ENCODE results near the gene SLC4A5. TPM values are rescaled to one million over a fixed set of nuclear protein-coding genes. Genes with fewer than 3 reads are reported as not detected.

SLC4A5 gene, protein sequence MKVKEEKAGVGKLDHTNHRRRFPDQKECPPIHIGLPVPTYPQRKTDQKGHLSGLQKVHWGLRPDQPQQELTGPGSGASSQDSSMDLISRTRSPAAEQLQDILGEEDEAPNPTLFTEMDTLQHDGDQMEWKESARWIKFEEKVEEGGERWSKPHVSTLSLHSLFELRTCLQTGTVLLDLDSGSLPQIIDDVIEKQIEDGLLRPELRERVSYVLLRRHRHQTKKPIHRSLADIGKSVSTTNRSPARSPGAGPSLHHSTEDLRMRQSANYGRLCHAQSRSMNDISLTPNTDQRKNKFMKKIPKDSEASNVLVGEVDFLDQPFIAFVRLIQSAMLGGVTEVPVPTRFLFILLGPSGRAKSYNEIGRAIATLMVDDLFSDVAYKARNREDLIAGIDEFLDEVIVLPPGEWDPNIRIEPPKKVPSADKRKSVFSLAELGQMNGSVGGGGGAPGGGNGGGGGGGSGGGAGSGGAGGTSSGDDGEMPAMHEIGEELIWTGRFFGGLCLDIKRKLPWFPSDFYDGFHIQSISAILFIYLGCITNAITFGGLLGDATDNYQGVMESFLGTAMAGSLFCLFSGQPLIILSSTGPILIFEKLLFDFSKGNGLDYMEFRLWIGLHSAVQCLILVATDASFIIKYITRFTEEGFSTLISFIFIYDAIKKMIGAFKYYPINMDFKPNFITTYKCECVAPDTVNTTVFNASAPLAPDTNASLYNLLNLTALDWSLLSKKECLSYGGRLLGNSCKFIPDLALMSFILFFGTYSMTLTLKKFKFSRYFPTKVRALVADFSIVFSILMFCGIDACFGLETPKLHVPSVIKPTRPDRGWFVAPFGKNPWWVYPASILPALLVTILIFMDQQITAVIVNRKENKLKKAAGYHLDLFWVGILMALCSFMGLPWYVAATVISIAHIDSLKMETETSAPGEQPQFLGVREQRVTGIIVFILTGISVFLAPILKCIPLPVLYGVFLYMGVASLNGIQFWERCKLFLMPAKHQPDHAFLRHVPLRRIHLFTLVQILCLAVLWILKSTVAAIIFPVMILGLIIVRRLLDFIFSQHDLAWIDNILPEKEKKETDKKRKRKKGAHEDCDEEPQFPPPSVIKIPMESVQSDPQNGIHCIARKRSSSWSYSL
- polyA plus RNA-seq (2013, experiment 1 of 2): 1.2 TPM
- 1.1 TPM for polyA plus RNA-seq (2013, experiment 2 of 2)

DNA sequence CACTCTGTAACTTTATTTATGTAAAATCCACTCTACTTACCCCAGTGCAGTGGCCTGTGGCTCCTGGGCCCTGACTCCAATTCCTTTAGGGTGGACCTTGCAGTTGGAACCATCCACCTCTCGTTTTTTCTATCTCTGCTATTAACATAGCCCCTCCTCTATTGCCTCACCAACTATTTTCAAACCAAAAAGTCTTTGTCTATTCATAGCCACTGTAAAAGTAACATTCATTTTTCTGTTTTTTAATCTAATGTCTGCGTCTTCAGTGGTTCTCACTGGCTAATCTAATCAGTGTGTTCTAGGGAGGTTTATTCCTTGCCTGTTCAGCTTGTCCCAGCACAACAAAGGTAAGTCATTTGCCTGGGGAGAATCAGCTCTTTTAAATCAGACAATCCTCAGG lies at the start of gene SLC4A5:
Gene SLC4A5, minus strand, starts transcription at position 101 of the 400 bp plus-strand sequence. CDS start 28,393 bp downstream, outside the sequence.
- H3K23ac ChIP-seq (ENCODE audit: low read depth, low read length, poor library complexity): peak within 1 kb of the TSS; percentile 27
- no peaks in the 10 kb centered on the region for H3K79me1 ChIP-seq (ENCODE audit: low read depth, low read length)
- no peak within 1 kb of the TSS for H2BK5ac ChIP-seq (ENCODE audit: low read length)
- H3K9me3 ChIP-seq (replicated peaks in 1 of 2; ENCODE audit: control insufficient read depth in 2 of 2, insufficient read depth in 1 of 2, low read depth in 1 of 2, low read length in 2 of 2): no peaks in the 10 kb centered on the region
- peaks cover 0 to 7% (median 0%) of the 10 kb centered on the region in 3 experiments for H3K27me3 ChIP-seq (ENCODE audit: control insufficient read depth in 3 of 3, insufficient read depth in 3 of 3, low read depth in 1 of 3, low read length in 3 of 3)
- no peak within 1 kb of the TSS for H4K91ac ChIP-seq (ENCODE audit: low read depth, low read length, poor library complexity)
- H2AK5ac ChIP-seq (ENCODE audit: low read depth, low read length): no peak within 1 kb of the TSS
- no peaks in the 10 kb centered on the region for H3K36me3 ChIP-seq (replicated peaks in 1 of 2; ENCODE audit: control insufficient read depth in 2 of 2, insufficient read depth in 2 of 2, low read length in 2 of 2)
- no peak within 1 kb of the TSS for H3K4me2 ChIP-seq (ENCODE audit: insufficient read depth, low read length, poor library complexity, severe bottlenecking)
- no peak within 1 kb of the TSS for H3K14ac ChIP-seq (ENCODE audit: low read length)
- H2AFZ ChIP-seq (ENCODE audit: low read length): no peak within 1 kb of the TSS
- no peak within 1 kb of the TSS for H2BK12ac ChIP-seq (ENCODE audit: low read length)
- no peak within 1 kb of the TSS for H3K18ac ChIP-seq (ENCODE audit: low read length)
- no peak within 1 kb of the TSS for H3K27ac ChIP-seq (replicated peaks; ENCODE audit: low read length)
- H4K8ac ChIP-seq (ENCODE audit: low read depth, low read length): no peak within 1 kb of the TSS
- no peak for DNase-seq (ENCODE audit: low spot score)
- no CpG with 5 or more reads among the region's 2 CpGs for WGBS, 2 donors (ENCODE audit: extremely low coverage in 2 of 2, insufficient read length in 2 of 2, insufficient replicate concordance in 1 of 2)
- H3K4ac ChIP-seq (ENCODE audit: low read length): no peak within 1 kb of the TSS
- peaks cover 0 to 5% of the 10 kb centered on the region in 2 donors for H3K4me1 ChIP-seq (ENCODE audit: control insufficient read depth in 2 of 2, insufficient read depth in 1 of 2, low read depth in 1 of 2, low read length in 2 of 2)
- H3K9ac ChIP-seq (ENCODE audit: low read depth, low read length, poor library complexity): no peak within 1 kb of the TSS
- no peak within 1 kb of the TSS for H3K4me3 ChIP-seq (ENCODE audit: low read length in 2 of 2)
- no peak within 1 kb of the TSS for H2BK15ac ChIP-seq (ENCODE audit: low read length)
- no peak within 1 kb of the TSS for H2BK120ac ChIP-seq (ENCODE audit: low read depth, low read length)

DNA sequence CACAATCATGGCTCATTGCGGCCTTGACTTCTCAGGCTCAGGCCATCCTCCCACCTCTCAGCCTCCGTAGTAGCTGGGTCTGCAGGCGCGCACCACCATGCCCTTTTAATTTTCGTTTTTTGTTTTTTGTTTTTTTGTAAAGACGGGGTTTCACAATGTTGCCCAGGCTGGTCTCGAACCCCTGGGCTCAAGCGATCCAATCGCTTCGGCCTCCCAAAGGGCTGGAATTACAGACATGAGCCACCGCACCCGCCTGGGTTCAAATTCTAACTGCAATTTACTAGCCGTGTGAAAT lies 49.2 kb upstream of the SLC4A5 start:
- Histone ChIP-seq H2AFZ (ENCODE audit: low read length) (peak overlapping the region; percentile 95), H3K9me3 (replicated peaks in 1 of 2; ENCODE audit: control insufficient read depth in 2 of 2, insufficient read depth in 1 of 2, low read depth in 1 of 2, low read length in 2 of 2) (no peaks in the 10 kb centered on the region), H3K23ac (ENCODE audit: low read depth, low read length, poor library complexity) (no peak overlapping the region), H4K8ac (ENCODE audit: low read depth, low read length) (no peak overlapping the region), H3K27ac (replicated peaks; ENCODE audit: low read length) (no peak overlapping the region), H2BK120ac (ENCODE audit: low read depth, low read length) (no peak overlapping the region), H3K18ac (ENCODE audit: low read length) (no peak overlapping the region), H3K36me3 (replicated peaks in 1 of 2; ENCODE audit: control insufficient read depth in 2 of 2, insufficient read depth in 2 of 2, low read length in 2 of 2) (peaks cover 0 to 5% of the 10 kb centered on the region in 2 donors), H3K4me1 (ENCODE audit: control insufficient read depth in 2 of 2, insufficient read depth in 1 of 2, low read depth in 1 of 2, low read length in 2 of 2) (peaks cover 4 to 11% of the 10 kb centered on the region in 2 donors), H3K27me3 (ENCODE audit: control insufficient read depth in 3 of 3, insufficient read depth in 3 of 3, low read depth in 1 of 3, low read length in 3 of 3) (no peaks in the 10 kb centered on the region), H2BK5ac (ENCODE audit: low read length) (no peak overlapping the region), H2BK12ac (ENCODE audit: low read length) (no peak overlapping the region), H3K4me2 (ENCODE audit: insufficient read depth, low read length, poor library complexity, severe bottlenecking) (no peak overlapping the region), H3K9ac (ENCODE audit: low read depth, low read length, poor library complexity) (no peak overlapping the region), H2BK15ac (ENCODE audit: low read length) (no peak overlapping the region), H3K4me3 (ENCODE audit: low read length in 2 of 2) (no peak overlapping the region), H3K79me1 (ENCODE audit: low read depth, low read length) (peaks cover 1% of the 10 kb centered on the region), H3K14ac (ENCODE audit: low read length) (no peak overlapping the region), H2AK5ac (ENCODE audit: low read depth, low read length) (no peak overlapping the region), H3K4ac (ENCODE audit: low read length) (no peak overlapping the region), H4K91ac (ENCODE audit: low read depth, low read length, poor library complexity) (no peak overlapping the region)
- no peak for DNase-seq (ENCODE audit: low spot score)
- no CpG with 5 or more reads among the region's 13 CpGs for WGBS, 2 donors (ENCODE audit: extremely low coverage in 2 of 2, insufficient read length in 2 of 2, insufficient replicate concordance in 1 of 2)

DNA sequence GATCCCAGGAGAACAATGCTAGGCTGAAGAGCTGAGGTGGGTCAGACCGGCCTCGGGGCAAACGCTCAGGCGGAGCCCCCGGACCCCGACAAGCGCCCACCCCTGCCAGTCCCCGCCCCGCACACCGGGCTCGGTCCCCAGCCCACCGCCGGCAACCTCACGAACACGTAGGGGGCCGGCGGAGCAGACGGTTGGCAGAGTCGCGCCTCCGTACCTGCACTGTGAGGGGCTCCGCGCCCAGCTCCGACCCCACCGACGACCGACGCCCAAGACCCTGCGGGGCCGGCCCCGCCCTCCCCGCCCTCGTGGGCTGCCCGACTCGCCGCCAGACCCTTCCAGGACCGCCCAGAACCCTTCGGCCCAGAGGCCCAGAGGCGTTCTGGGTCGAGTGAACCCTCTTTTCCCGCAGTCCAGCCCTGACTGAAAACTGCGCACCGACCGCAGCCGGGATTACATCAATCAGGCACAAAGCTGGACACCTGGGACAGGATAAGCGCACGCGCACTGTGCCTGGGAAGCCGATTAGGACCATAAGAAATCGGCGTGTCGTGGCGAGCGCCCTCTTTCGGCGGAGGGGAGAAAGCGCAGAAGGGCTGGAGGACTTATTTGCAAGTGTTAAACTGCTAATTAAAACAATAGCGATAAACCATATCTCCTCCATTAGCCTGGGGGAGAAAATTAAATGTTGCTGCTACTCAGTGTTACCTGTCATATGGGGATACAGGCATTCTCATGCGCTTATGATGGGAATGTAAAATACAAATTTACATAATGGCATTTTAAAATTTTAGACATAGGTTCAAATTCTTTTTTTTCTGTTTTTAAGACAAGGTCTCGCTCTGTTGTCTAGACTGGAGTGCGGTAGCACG lies 48.6 kb upstream of the SLC4A5 start:
- peak overlapping the region; percentile 90 for H3K9ac ChIP-seq (ENCODE audit: low read depth, low read length, poor library complexity)
- peak overlapping the region; percentile 82 for H3K23ac ChIP-seq (ENCODE audit: low read depth, low read length, poor library complexity)
- peak overlapping the region; percentile 79 for H3K4me2 ChIP-seq (ENCODE audit: insufficient read depth, low read length, poor library complexity, severe bottlenecking)
- peak; percentile 96 for DNase-seq (ENCODE audit: low spot score)
- H3K79me1 ChIP-seq (ENCODE audit: low read depth, low read length): peaks cover 1% of the 10 kb centered on the region
- H3K27me3 ChIP-seq (ENCODE audit: control insufficient read depth in 3 of 3, insufficient read depth in 3 of 3, low read depth in 1 of 3, low read length in 3 of 3): no peaks in the 10 kb centered on the region
- H2BK15ac ChIP-seq (ENCODE audit: low read length): peak overlapping the region; percentile 76
- WGBS, 2 donors (ENCODE audit: extremely low coverage in 2 of 2, insufficient read length in 2 of 2, insufficient replicate concordance in 1 of 2): no CpG with 5 or more reads among the region's 62 CpGs
- peak overlapping the region; percentile 95 for H2AFZ ChIP-seq (ENCODE audit: low read length)
- no peak overlapping the region for H2BK12ac ChIP-seq (ENCODE audit: low read length)
- no peak overlapping the region for H4K8ac ChIP-seq (ENCODE audit: low read depth, low read length)
- no peak overlapping the region for H2AK5ac ChIP-seq (ENCODE audit: low read depth, low read length)
- no peak overlapping the region for H3K14ac ChIP-seq (ENCODE audit: low read length)
- no peak overlapping the region for H4K91ac ChIP-seq (ENCODE audit: low read depth, low read length, poor library complexity)
- H3K4ac ChIP-seq (ENCODE audit: low read length): no peak overlapping the region
- H3K9me3 ChIP-seq (replicated peaks in 1 of 2; ENCODE audit: control insufficient read depth in 2 of 2, insufficient read depth in 1 of 2, low read depth in 1 of 2, low read length in 2 of 2): no peaks in the 10 kb centered on the region
- H3K4me1 ChIP-seq (ENCODE audit: control insufficient read depth in 2 of 2, insufficient read depth in 1 of 2, low read depth in 1 of 2, low read length in 2 of 2): peaks cover 4 to 11% of the 10 kb centered on the region in 2 donors
- peak overlapping the region; percentile 65 to 88 for H3K4me3 ChIP-seq (ENCODE audit: low read length in 2 of 2)
- peaks cover 0 to 5% of the 10 kb centered on the region in 2 donors for H3K36me3 ChIP-seq (replicated peaks in 1 of 2; ENCODE audit: control insufficient read depth in 2 of 2, insufficient read depth in 2 of 2, low read length in 2 of 2)
- H3K18ac ChIP-seq (ENCODE audit: low read length): peak overlapping the region; percentile 91
- no peak overlapping the region for H2BK120ac ChIP-seq (ENCODE audit: low read depth, low read length)
- H3K27ac ChIP-seq (replicated peaks; ENCODE audit: low read length): peak overlapping the region; percentile 71
- H2BK5ac ChIP-seq (ENCODE audit: low read length): peak overlapping the region; percentile 91
